Activated effector memory CD4-positive, alpha-beta T cell treated with anti-CD3 and anti-CD28 coated beads, Interleukin-2, amount 50 U/mL, for 16 hours (primary cell): ENCODE results near the gene NBAS.
"Not testable (repeated sequence)": the region's sequence is repeated elsewhere in the genome, so short reads cannot be mapped to it uniquely, and the experiment has no call there.

Experiments
- DNase-seq: peaks from one replicate; pipeline ENCODE4 v3.0.0-alpha.2; 2020

NBAS gene

GRCh38 chr2:15557887-15558311 is 3.2 kb downstream of the NBAS start:
- no peak for DNase-seq

GRCh38 chr2:15556311-15556930 is 4.7 kb downstream of the NBAS start:
- DNase-seq: no peak

DNA sequence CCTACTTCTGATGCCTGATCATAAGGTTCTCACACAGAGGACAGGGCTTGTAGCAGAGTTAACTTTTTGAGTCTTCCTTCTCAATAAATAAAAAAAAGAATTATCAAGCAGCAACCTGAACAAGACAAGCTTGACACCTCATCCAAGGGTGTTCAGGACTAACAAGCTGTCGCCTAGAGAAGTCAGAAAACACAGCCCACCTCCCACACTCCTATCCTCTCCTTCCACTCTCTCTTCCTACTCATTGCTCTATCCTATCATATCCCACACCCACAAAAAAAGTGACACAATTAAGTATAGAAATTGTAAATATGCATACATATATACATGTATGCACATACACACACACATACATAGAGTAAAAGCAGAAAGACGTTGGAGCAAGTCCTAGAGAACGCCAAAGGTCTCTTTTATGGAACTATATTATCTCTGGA is 5.4 kb downstream of the NBAS start:
- no peak for DNase-seq

DNA sequence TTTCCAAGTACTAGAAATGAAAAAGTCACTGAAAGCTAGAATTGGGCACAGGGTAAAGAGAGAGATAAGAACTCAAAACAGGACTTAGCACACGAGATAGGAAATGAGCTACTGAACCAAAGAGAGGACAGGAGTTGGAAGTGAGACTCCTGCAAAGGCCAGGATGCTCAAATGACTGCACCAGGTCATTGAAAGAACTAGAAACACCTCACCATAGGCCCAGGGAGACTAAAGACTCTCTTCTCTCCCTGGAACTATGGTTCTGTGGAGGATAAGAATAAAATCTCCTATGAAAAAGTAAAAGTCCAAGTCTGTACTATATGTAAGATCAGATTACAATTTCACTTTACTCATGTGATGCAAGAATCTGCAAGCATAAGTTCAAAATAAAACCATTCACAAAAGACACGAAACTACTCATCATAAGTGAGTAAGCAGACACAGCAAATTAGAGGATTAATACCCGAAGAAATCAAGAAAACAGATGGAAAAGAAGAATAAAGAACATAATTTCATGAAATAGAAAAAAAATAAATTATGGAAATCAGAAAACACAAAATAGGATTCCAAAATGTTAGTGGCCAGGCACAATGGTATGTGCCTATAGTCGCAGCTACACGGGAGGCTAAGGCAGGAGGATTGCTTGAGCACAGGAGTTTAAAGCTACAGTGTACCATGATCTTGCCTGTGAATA is 6.5 kb downstream of the NBAS start:
- DNase-seq: no peak

DNA sequence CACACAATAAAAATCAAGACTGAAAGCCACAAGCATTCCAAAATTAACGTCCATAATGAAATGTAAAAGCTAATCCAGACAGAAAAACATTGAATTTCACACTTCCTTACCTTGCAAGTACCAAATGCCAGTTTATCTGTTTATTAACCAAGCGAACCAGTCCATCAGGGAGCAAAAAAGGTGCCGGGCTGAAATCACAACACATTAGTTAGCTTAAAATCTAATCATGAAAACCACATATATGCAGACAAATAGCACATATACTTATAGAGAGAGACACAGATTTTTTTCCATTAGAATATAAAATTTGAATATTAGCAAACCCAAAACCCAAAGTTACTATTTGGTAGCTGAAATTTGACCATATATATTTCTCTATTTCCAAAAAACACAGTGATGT is 7.2 kb downstream of the NBAS start:
- DNase-seq: no peak

GRCh38 chr2:15553519-15553918 is 7.6 kb downstream of the NBAS start:
- DNase-seq: no peak

GRCh38 chr2:15548974-15549373 is 12.2 kb downstream of the NBAS start:
- no peak for DNase-seq

GRCh38 chr2:15547115-15547876 is 13.8 kb downstream of the NBAS start:
- no peak for DNase-seq

- no peak for DNase-seq
Measured at GRCh38 chr2:15546297-15547098, 14.6 kb downstream of the NBAS start.

GRCh38 chr2:15544227-15544626 is 16.9 kb downstream of the NBAS start:
- no peak for DNase-seq

- DNase-seq: no peak
Measured at GRCh38 chr2:15543541-15543940, 17.6 kb downstream of the NBAS start.

DNA sequence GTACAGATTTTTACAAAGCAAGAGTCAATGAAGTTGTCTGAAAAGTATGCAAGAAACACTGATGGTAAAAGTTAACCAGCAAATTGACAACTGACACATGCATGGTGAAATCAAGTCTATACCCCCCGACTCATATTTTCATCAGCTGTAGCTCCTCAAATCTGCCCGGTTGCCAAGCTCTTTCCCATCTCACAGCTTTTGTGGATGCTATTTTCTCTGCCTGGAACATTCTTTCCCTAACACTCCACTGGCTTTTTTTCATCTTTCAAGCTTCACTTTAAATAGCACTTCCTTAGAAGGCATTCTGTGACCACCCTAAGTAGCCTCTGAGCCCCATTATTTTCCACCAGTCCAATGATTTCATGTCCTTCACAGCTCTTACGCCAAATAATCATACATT is 18.1 kb downstream of the NBAS start:
- no peak for DNase-seq

DNA sequence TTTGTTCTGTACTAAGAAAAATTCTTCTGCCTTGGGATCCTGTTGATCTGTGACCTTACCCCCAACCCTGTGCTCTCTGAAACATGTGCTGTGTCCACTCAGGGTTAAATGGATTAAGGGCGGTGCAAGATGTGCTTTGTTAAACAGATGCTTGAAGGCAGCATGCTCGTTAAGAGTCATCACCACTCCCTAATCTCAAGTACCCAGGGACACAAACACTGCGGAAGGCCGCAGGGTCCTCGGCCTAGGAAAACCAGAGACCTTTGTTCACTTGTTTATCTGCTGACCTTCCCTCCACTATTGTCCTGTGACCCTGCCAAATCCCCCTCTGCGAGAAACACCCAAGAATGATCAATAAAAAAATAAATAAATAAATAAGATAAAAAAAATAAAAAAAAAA is 18.9 kb downstream of the NBAS start:
- DNase-seq: not testable (repeated sequence)

- not testable (repeated sequence) for DNase-seq
Measured at GRCh38 chr2:15540523-15540922, 20.6 kb downstream of the NBAS start.

GRCh38 chr2:15539999-15540398 is 21.1 kb downstream of the NBAS start:
- no peak for DNase-seq

DNA sequence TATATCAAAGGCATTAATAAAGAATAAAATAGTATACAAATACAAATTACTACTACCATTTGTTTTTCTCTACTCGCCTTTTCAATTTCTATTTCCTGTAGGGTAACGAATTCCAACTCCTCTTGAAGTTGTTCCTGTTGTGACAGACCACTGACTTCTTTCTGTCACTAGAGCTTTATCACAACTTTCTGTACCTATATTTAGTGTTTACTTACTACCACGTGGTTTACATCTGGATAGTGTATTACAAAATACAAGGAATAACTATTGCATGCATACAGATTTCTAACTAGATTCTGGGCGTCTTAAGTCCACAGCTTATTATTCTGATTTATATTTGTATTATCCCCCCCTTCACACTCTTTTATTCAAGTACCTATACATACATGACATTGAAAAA is 22.3 kb downstream of the NBAS start:
- DNase-seq: no peak

DNA sequence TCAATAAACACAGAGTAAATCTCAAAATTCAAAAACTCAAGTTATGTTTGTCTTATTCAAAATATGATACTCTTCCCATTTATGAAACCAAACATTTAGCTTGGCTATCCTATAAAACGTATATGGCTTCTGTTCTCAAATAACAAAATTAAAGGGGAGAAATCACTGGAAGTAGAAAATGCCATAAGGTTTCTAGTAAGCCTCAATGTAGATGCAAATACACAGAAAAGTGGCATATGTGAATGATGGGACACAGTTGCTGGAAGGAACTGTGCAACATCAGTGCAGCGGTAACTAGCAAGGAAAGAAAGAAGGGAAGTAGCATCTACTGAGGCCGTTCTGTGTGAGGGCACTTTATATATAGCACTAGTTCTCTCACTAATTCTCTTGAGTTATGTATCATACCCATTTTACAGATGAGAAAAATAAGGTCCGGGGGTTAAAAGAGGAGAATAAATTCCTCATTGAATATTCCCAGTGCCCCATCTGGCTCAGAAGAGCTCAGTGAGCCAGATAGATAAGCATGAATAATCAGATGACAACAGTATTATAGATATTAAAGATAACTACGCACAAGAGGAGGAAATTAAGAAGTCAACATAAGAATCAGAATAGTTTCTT is 27.2 kb downstream of the NBAS start:
- DNase-seq: no peak

GRCh38 chr2:15532996-15533395 is 28.1 kb downstream of the NBAS start:
- DNase-seq: no peak

- DNase-seq: no peak
Measured at GRCh38 chr2:15531095-15531854, 29.9 kb downstream of the NBAS start.

GRCh38 chr2:15527074-15527739 is 33.9 kb downstream of the NBAS start:
- no peak for DNase-seq

DNA sequence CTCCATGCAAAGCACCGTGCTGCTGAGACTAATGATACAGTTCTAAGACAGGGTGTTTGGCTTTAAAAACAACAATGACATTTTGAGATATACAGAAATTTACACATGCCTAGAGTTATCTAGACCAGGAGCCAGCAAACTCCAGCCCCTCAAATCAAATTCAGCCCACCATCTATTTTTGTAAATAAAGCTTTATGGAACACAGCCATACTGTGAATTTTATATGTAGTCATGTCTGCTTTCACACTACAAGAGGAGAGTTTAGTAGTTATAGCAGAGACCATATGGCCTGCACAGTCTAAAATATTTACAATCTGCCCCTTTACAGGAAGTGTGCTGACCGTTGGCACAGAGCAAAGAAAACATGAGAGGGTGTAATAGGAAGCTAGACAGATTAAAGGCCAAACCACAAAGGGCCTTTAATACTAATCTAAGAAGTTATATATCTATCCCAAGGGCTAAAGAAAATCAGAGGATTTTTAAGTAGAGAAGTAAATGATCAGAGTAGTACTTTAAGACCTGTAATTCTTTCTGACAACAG is 39.4 kb downstream of the NBAS start:
- no peak for DNase-seq
